K562 (cell line): Measurements from ENCODE around the gene TNNT1. TPM values are rescaled to one million over a fixed set of nuclear protein-coding genes. Genes with fewer than 3 reads are reported as not detected.
A peak's percentile ranks its signal among the peaks of the same experiment; 100 is the strongest.

Experiments
- COPS2 ChIP-seq: fragments of 450-650 bp; conservative IDR thresholded peaks from 2 replicates; pipeline ENCODE4 v1.6.1; 2016; ENCODE audit warnings: mild to moderate bottlenecking, moderate library complexity
- CTBP1 ChIP-seq: fragments of 450-650 bp; IDR thresholded peaks from 2 replicates; pipeline ENCODE4 v1.6.1; 2016; ENCODE audit warnings: borderline replicate concordance
- ELF1 ChIP-seq: fragments of 200-800 bp; sonication (Bioruptor generic); IDR thresholded peaks from 2 replicates; pipeline ENCODE4 v1.6.1; 2016; ENCODE audit warnings: missing genetic modification characterization, missing compliant biosample characterization
- FOXA3 ChIP-seq, 2 experiments: fragments of 450-650 bp in 1 of 2; sonication (generic) in 1 of 2; formaldehyde crosslinking; IDR thresholded peaks in 1 of 2; conservative IDR thresholded peaks in 1 of 2; 2 replicates each; pipeline versions ENCODE4 v1.4.0 to v1.8.0; 2020 to 2022; ENCODE audit warnings: mild to moderate bottlenecking in 2 of 2, missing genetic modification reagents in 1 of 2
- FOXK2 ChIP-seq, 2 experiments: fragments of 450-650 bp; IDR thresholded peaks in 1 of 2; conservative IDR thresholded peaks in 1 of 2; 2 replicates each; pipeline ENCODE4 v1.6.1; 2016; ENCODE audit warnings: low read depth in 2 of 2, mild to moderate bottlenecking in 1 of 2
- FOXP1 ChIP-seq: sonication (generic); formaldehyde crosslinking; IDR thresholded peaks from 2 replicates; pipeline ENCODE4 v1.8.0; 2022; ENCODE audit warnings: mild to moderate bottlenecking, missing genetic modification reagents
- GTF2E2 ChIP-seq: fragments of 200-800 bp; sonication (Bioruptor generic); IDR thresholded peaks from 2 replicates; pipeline ENCODE4 v1.6.1; 2016; ENCODE audit warnings: missing genetic modification characterization, missing compliant biosample characterization
- KDM2B ChIP-seq: fragments of 250-450 bp; sonication (Bioruptor Pico); IDR thresholded peaks from 2 replicates; pipeline ENCODE4 v1.8.0; 2021; ENCODE audit warnings: mild to moderate bottlenecking, moderate library complexity
- KLF6 ChIP-seq: fragments of 250-450 bp; sonication (Bioruptor Pico); IDR thresholded peaks from 2 replicates; pipeline ENCODE4 v1.4.0; 2020; ENCODE audit warnings: mild to moderate bottlenecking, moderate library complexity, borderline replicate concordance
- MCM2 ChIP-seq: fragments of 450-650 bp; IDR thresholded peaks from 2 replicates; pipeline ENCODE4 v1.6.1; 2017; ENCODE audit warnings: low read depth, mild to moderate bottlenecking
- NR2C1 ChIP-seq, 2 experiments: fragments of 450-650 bp; IDR thresholded peaks; 2 replicates each; pipeline ENCODE4 v1.6.1; 2017; ENCODE audit warnings: mild to moderate bottlenecking in 2 of 2, antibody characterized with exemption in 1 of 2, inconsistent platforms in 1 of 2, missing compliant biosample characterization in 1 of 2, missing genetic modification characterization in 1 of 2
- RNF2 ChIP-seq: sonication (generic); IDR thresholded peaks from 2 replicates; pipeline ENCODE4 v1.6.1; 2016
- TCF3 ChIP-seq: sonication (generic); formaldehyde crosslinking; IDR thresholded peaks from 2 replicates; pipeline ENCODE4 v1.4.0; 2020; ENCODE audit warnings: mild to moderate bottlenecking, missing genetic modification reagents
- TCF7L2 ChIP-seq: fragments of 150-350 bp; IDR thresholded peaks from 2 replicates; pipeline ENCODE4 v1.6.1; 2016; ENCODE audit warnings: low read depth, mild to moderate bottlenecking, low read length, moderate library complexity
- TRIM24 ChIP-seq, 2 experiments: fragments of 450-650 bp; IDR thresholded peaks; 2 replicates each; pipeline ENCODE4 v1.6.1; 2016
- ZC3H11A ChIP-seq: IDR thresholded peaks from 2 replicates; pipeline ENCODE4 v1.6.1; 2012; ENCODE audit warnings: low read depth, low read length, improper control_type of control experiment
- ZNF165 ChIP-seq: fragments of 250-450 bp; sonication (Bioruptor Pico); IDR thresholded peaks from 2 replicates; pipeline ENCODE4 v1.4.0; 2020; ENCODE audit warnings: borderline replicate concordance
- ZNF263 ChIP-seq: sonication (generic); formaldehyde crosslinking; IDR thresholded peaks from 2 replicates; pipeline ENCODE4 v1.8.0; 2022; ENCODE audit warnings: mild to moderate bottlenecking, missing genetic modification reagents, borderline replicate concordance
- ZNF316 ChIP-seq: fragments of 450-650 bp; IDR thresholded peaks from 2 replicates; pipeline ENCODE4 v1.6.1; 2016
- ZNF707 ChIP-seq: fragments of 250-450 bp; sonication (Bioruptor Pico); conservative IDR thresholded peaks from 2 replicates; pipeline ENCODE4 v1.8.0; 2022; ENCODE audit warnings: inconsistent platforms, mild to moderate bottlenecking, moderate library complexity
- polyA plus RNA-seq, 8 experiments: library from polyadenylated mRNA; depleted of rRNA in 4 of 8; stranded (reverse) in 5 of 8; unstranded in 3 of 8; fragments of >200 nt; fragmentation: Nextera tagmentation in 2 of 8; fragmentation: Illumina TruSeq in 1 of 8; extraction: Ambion mirVana in 2 of 8; extraction: Trizol in 1 of 8; gene quantifications; 2 replicates each; pipeline versions ENCODE4 v1.2.1 to v1.2.3, GENCODE V29; 2011 to 2014; ENCODE audit warnings: inconsistent platforms in 1 of 8, missing spikeins in 1 of 8
- total RNA-seq, 7 experiments: library from RNA; depleted of rRNA in 6 of 7; stranded (reverse); fragments of >200 nt in 6 of 7; fragmentation: Illumina TruSeq in 2 of 7; extraction: Trizol in 2 of 7; gene quantifications; 2 replicates each; pipeline versions ENCODE4 v1.2.1 to v1.2.3, GENCODE V29; 2011 to 2021; ENCODE audit warnings: low replicate concordance in 1 of 7
- TF ChIP-seq, protein P1 (sequence below): fragments of 450-650 bp; conservative IDR thresholded peaks from 2 replicates; pipeline ENCODE4 v1.6.1; 2016; ENCODE audit warnings: missing genetic modification characterization, low read depth, mild to moderate bottlenecking, control low read depth, missing compliant biosample characterization
- TF ChIP-seq, protein P2 (sequence below), 2 experiments: fragments of 450-650 bp; IDR thresholded peaks; 2 replicates each; pipeline ENCODE4 v1.6.1; 2016
- TF ChIP-seq, protein P3 (sequence below): fragments of 450-650 bp; formaldehyde crosslinking; IDR thresholded peaks from 2 replicates; pipeline ENCODE4 v1.4.0; 2020; ENCODE audit warnings: mild to moderate bottlenecking, moderate library complexity
- TF ChIP-seq, protein P4 (sequence below): fragments of 250-450 bp; sonication (Bioruptor Pico); IDR thresholded peaks from 2 replicates; pipeline ENCODE4 v1.8.0; 2022; ENCODE audit warnings: moderate library complexity, mild to moderate bottlenecking, inconsistent platforms

Gene TNNT1
- total and polyA plus RNA-seq, 9 of the 15 experiments (the other 6 are each of a cell fraction or from before 2014, with no cell fraction given) = 31.8 to 390 (median 227) TPM

DNA sequence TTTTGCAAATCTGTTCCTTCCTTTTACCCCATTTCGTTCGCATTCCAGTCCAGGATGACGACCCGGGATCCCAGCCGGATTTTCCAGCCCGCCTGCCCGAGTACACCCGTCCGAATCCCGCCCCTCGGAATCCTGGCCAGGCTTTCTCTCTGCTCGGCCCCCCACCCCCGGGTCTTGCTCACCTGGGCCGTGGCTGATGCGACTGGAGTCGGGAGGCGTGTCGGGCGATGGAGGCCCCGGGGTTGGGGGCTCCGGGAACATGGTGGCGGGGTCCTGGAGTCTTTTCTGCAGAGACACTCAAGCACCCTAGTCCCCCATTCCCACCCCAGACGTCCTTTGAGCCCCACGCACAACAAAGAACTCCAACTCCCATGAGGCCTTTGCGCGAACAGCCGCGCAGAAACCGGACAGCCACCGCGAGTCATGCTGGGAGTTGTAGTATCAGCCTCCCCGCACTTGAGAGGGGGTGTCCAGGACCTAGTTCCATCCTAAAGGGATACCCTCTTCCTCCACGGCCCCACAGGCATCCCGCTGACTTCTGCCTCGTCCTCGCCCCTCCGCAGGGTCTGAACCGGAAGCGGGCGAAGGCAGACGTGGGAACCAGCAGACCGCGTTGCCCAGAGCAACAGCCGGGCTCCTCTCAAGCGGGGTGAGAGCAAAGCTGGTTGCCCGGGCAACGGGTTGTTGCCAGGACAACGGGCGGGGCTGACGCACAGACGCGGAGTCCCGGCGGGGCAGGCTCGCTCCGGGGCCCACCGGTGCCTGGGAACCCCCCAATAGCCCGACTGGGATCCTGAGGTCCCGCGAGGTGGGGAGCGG lies 30.0 kb upstream of the TNNT1 start (continued):
- TF ChIP-seq FOXP1 = no peak
- no peak for TF ChIP-seq TCF3
- TF ChIP-seq, protein P1, sequence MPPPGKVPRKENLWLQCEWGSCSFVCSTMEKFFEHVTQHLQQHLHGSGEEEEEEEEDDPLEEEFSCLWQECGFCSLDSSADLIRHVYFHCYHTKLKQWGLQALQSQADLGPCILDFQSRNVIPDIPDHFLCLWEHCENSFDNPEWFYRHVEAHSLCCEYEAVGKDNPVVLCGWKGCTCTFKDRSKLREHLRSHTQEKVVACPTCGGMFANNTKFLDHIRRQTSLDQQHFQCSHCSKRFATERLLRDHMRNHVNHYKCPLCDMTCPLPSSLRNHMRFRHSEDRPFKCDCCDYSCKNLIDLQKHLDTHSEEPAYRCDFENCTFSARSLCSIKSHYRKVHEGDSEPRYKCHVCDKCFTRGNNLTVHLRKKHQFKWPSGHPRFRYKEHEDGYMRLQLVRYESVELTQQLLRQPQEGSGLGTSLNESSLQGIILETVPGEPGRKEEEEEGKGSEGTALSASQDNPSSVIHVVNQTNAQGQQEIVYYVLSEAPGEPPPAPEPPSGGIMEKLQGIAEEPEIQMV (tag) = no peak
- TF ChIP-seq, protein P2, sequence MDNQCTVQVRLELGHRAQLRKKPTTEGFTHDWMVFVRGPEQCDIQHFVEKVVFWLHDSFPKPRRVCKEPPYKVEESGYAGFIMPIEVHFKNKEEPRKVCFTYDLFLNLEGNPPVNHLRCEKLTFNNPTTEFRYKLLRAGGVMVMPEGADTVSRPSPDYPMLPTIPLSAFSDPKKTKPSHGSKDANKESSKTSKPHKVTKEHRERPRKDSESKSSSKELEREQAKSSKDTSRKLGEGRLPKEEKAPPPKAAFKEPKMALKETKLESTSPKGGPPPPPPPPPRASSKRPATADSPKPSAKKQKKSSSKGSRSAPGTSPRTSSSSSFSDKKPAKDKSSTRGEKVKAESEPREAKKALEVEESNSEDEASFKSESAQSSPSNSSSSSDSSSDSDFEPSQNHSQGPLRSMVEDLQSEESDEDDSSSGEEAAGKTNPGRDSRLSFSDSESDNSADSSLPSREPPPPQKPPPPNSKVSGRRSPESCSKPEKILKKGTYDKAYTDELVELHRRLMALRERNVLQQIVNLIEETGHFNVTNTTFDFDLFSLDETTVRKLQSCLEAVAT (IDR thresholded peaks at IDR 0.05) = no peak
- TF ChIP-seq RNF2 = peak; percentile 72; the same call in 1 of the 2 replicates
- TF ChIP-seq, protein P3, sequence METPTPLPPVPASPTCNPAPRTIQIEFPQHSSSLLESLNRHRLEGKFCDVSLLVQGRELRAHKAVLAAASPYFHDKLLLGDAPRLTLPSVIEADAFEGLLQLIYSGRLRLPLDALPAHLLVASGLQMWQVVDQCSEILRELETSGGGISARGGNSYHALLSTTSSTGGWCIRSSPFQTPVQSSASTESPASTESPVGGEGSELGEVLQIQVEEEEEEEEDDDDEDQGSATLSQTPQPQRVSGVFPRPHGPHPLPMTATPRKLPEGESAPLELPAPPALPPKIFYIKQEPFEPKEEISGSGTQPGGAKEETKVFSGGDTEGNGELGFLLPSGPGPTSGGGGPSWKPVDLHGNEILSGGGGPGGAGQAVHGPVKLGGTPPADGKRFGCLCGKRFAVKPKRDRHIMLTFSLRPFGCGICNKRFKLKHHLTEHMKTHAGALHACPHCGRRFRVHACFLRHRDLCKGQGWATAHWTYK (CRISPR knock-in tag) = no peak
- no peak for TF ChIP-seq FOXK2 (conservative IDR thresholded peaks at IDR 0.05 in 1 of 2, IDR thresholded peaks at IDR 0.05 in 1 of 2; ENCODE audit: low read depth in 2 of 2)
- peak; percentile 40; the same call in 1 of the 2 replicates for TF ChIP-seq CTBP1
- no peak for TF ChIP-seq TRIM24 (IDR thresholded peaks at IDR 0.05)
- TF ChIP-seq, protein P4, sequence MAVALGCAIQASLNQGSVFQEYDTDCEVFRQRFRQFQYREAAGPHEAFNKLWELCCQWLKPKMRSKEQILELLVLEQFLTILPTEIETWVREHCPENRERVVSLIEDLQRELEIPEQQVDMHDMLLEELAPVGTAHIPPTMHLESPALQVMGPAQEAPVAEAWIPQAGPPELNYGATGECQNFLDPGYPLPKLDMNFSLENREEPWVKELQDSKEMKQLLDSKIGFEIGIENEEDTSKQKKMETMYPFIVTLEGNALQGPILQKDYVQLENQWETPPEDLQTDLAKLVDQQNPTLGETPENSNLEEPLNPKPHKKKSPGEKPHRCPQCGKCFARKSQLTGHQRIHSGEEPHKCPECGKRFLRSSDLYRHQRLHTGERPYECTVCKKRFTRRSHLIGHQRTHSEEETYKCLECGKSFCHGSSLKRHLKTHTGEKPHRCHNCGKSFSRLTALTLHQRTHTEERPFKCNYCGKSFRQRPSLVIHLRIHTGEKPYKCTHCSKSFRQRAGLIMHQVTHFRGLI = no peak
- no peak for TF ChIP-seq KDM2B (CRISPR knock-in tag)
- 0 out of 2 replicates have a peak, but pooled peaks have one; percentile 36 for TF ChIP-seq KLF6 (CRISPR knock-in tag)
- no peak for TF ChIP-seq TCF7L2
- no peak for TF ChIP-seq COPS2
- TF ChIP-seq GTF2E2 = no peak
- no peak for TF ChIP-seq FOXA3 (CRISPR knock-in tag; conservative IDR thresholded peaks at IDR 0.05 in 1 of 2, IDR thresholded peaks at IDR 0.05 in 1 of 2)
- TF ChIP-seq MCM2 = no peak
- TF ChIP-seq ZNF165 (CRISPR knock-in tag) = no peak
- no peak for TF ChIP-seq NR2C1 (IDR thresholded peaks at IDR 0.05)
- 0 out of 2 replicates have a peak, but pooled peaks have one; percentile 37 for TF ChIP-seq NR2C1 (tag; IDR thresholded peaks at IDR 0.05)
- TF ChIP-seq ZNF263 = no peak
- TF ChIP-seq ZNF707 = no peak
- TF ChIP-seq ELF1 (tag) = peak; percentile 51
- TF ChIP-seq ZC3H11A = 0 out of 2 replicates have a peak, but pooled peaks have one; percentile 28
- TF ChIP-seq ZNF316 = no peak
